ENCODE measurements around the gene NDUFB8. TPM values are rescaled to one million over a fixed set of nuclear protein-coding genes. Genes with fewer than 3 reads are reported as not detected.

NDUFB8 gene
- total RNA-seq, 2 experiments from 2014 or later, result 209 to 288 TPM

DNA sequence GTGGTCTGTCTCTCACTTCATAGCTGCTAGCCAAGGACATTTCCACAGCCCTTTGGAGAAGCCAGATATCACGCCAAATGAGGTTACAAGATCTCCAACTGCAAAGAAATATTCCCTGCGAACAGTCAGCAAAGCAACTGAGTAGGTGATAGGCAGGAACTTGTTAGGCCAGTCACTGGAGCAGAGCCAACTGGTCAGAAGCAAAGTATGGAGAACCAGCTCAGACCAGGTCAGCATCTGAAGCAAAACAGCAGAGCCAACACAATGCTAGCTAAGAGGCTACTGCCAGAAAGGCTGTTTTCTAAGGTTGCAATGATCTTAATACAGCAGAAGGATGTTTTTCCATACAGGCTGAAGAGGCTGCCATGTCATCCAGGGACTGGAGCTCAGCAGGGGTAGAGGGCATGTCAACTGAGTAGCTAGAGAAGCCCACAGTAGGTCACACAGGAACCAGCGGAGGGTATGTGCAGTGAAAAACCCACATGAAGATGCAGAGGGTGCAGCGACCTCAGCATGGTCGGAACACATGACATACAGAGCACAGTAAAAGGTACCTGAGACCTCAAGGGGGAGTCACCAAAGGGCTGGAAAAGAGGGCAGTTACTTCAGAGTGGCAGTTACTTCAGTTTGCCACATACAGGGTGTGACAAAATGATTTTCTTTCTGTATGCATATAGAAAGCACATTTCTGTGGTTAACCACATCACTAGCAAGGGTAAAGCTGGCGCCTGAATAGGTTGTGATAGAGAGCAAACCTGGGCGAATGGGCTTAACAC lies 18.9 kb downstream of the NDUFB8 start:
- POLR2A ChIA-PET, result interaction anchor here (1.3 kb wide), 1 partner anchor 25 kb away, joined by 5 read pairs; the partner anchor contains the start of gene HIF1AN
- no peak overlapping the region for H3K4me2 ChIP-seq (ENCODE audit: low read length)
- no peaks in the 10 kb centered on the region for H4K20me1 ChIP-seq (ENCODE audit: insufficient read depth, low read length)
- no peaks in the 10 kb centered on the region for H3K9me3 ChIP-seq (ENCODE audit: low read length)
- TF ChIP-seq, protein P1, sequence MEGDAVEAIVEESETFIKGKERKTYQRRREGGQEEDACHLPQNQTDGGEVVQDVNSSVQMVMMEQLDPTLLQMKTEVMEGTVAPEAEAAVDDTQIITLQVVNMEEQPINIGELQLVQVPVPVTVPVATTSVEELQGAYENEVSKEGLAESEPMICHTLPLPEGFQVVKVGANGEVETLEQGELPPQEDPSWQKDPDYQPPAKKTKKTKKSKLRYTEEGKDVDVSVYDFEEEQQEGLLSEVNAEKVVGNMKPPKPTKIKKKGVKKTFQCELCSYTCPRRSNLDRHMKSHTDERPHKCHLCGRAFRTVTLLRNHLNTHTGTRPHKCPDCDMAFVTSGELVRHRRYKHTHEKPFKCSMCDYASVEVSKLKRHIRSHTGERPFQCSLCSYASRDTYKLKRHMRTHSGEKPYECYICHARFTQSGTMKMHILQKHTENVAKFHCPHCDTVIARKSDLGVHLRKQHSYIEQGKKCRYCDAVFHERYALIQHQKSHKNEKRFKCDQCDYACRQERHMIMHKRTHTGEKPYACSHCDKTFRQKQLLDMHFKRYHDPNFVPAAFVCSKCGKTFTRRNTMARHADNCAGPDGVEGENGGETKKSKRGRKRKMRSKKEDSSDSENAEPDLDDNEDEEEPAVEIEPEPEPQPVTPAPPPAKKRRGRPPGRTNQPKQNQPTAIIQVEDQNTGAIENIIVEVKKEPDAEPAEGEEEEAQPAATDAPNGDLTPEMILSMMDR (conservative IDR thresholded peaks at IDR 0.05; ENCODE audit: low read length), result no peak
- no peak for TF ChIP-seq EZH2phosphoT487 (IDR thresholded peaks at IDR 0.05; ENCODE audit: borderline replicate concordance, low read depth, low read length)
- DNase-seq (ENCODE audit: low spot score), result no peak
- intact Hi-C loops (cut with micrococcal nuclease; ENCODE audit: unreplicated experiment), result loop anchor here (10.0 kb wide), 1 partner anchor 666 kb away; no protein-coding TSS in a partner anchor
- H3K36me3 ChIP-seq (ENCODE audit: insufficient read depth, low read length), result peaks cover 3% of the 10 kb centered on the region; the same call in 1 of the 2 replicates
- BruUV-seq (replicated peaks), result no TSS peak
- no peak overlapping the region for H3K4me3 ChIP-seq (ENCODE audit: low read depth, low read length, poor library complexity, severe bottlenecking)
- H3K4me1 ChIP-seq (ENCODE audit: insufficient read depth, low read length, poor library complexity, severe bottlenecking), result peaks cover 7% of the 10 kb centered on the region
- no peak overlapping the region for H2AFZ ChIP-seq (ENCODE audit: low read length)
- no peaks in the 10 kb centered on the region for H3K79me2 ChIP-seq (ENCODE audit: insufficient read depth, low read depth, low read length)
- H3K9me2 ChIP-seq (ENCODE audit: insufficient read depth, low read length), result no peaks in the 10 kb centered on the region
- CTCF ChIA-PET (ENCODE audit: unreplicated experiment), result no interaction called here
- no peak overlapping the region for H3K27ac ChIP-seq (ENCODE audit: low read depth, low read length, poor library complexity, severe bottlenecking)

DNA sequence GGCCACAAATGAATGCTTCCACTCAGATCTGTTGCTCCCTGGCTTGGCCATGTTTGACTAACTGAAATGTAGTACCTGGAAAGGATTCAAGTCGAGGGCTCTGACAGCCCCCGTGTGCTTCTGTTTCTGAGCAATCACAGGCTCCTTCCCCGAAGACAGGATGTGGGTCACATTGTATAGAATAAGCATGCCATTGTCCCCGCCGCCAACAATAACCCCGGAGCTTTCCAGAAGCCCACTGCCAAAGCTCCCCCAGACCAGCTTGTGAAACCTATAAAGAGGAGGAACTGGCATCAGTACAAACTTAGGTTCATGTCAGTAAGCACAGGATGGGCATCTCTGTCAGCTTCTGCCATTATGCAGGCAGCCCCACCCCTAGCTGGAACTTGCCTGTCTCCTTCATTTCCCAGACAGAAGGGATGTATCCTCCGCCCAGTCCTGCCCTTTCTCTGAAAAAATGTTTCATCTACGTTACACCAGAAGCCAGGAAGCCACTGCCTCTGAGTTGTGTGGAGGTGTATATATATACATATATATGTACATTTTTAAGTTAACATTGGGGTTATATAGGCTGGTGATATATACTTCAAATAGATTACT lies 20.3 kb downstream of the NDUFB8 start:
- intact Hi-C loops (cut with micrococcal nuclease; ENCODE audit: unreplicated experiment), result loop anchor here (5.0 kb wide), 1 partner anchor 207 kb away; no protein-coding TSS in a partner anchor
- no peak for TF ChIP-seq EZH2phosphoT487 (IDR thresholded peaks at IDR 0.05; ENCODE audit: borderline replicate concordance, low read depth, low read length)
- ChIA-PET POLR2A (interaction anchor here (0.6 kb wide), 2 partner anchors 176 to 1112 kb away, joined by 3 read pairs; no protein-coding TSS in a partner anchor), CTCF (ENCODE audit: unreplicated experiment) (interaction anchor here (1.3 kb wide), 1 partner anchor 9 kb away, joined by 7 read pairs; no protein-coding TSS in a partner anchor)
- Histone ChIP-seq H2AFZ (ENCODE audit: low read length) (no peak overlapping the region), H3K36me3 (ENCODE audit: insufficient read depth, low read length) (no peaks in the 10 kb centered on the region; the same call in 1 of the 2 replicates), H3K4me3 (ENCODE audit: low read depth, low read length, poor library complexity, severe bottlenecking) (no peak overlapping the region), H3K4me1 (ENCODE audit: insufficient read depth, low read length, poor library complexity, severe bottlenecking) (peaks cover 12% of the 10 kb centered on the region), H4K20me1 (ENCODE audit: insufficient read depth, low read length) (no peaks in the 10 kb centered on the region), H3K4me2 (ENCODE audit: low read length) (no peak overlapping the region), H3K9me2 (ENCODE audit: insufficient read depth, low read length) (no peaks in the 10 kb centered on the region), H3K27ac (ENCODE audit: low read depth, low read length, poor library complexity, severe bottlenecking) (no peak overlapping the region), H3K79me2 (ENCODE audit: insufficient read depth, low read depth, low read length) (no peaks in the 10 kb centered on the region), H3K9me3 (ENCODE audit: low read length) (no peaks in the 10 kb centered on the region)
- DNase-seq (ENCODE audit: low spot score), result no peak
- no TSS peak for BruUV-seq (replicated peaks)

DNA sequence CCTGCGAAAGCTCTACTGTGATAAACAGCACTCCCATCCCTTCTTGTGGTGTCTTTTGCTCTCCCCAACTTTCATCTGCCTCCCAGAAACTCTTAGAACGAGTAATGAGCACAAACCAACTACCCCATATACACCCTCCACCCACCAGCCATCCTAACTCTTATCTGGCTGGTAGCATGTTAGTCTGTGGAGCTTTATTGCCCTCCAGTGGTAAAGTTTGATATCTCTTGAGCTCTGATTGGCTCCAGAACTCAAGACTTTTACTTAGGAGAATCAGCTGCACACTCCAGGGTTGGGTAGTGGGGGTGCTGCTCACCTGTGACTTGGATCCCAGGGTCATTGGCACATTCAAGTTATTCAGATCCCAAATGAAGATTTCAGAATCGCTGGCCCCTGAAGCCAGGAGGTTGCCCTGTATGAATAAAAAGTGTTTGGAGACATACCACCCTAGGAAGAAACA lies 20.9 kb downstream of the NDUFB8 start:
- CTCF ChIA-PET (ENCODE audit: unreplicated experiment), result interaction anchor here (1.3 kb wide), 1 partner anchor 10 kb away, joined by 7 read pairs; no protein-coding TSS in a partner anchor
- TF ChIP-seq EZH2phosphoT487 (IDR thresholded peaks at IDR 0.05; ENCODE audit: borderline replicate concordance, low read depth, low read length), result no peak
- TF ChIP-seq, protein P1 (conservative IDR thresholded peaks at IDR 0.05; ENCODE audit: low read length), result peak; percentile 83
- no peaks in the 10 kb centered on the region for H4K20me1 ChIP-seq (ENCODE audit: insufficient read depth, low read length)
- H3K4me2 ChIP-seq (ENCODE audit: low read length), result no peak overlapping the region
- no peak overlapping the region for H3K4me3 ChIP-seq (ENCODE audit: low read depth, low read length, poor library complexity, severe bottlenecking)
- peak; percentile 70 for DNase-seq (ENCODE audit: low spot score)
- H3K9me2 ChIP-seq (ENCODE audit: insufficient read depth, low read length), result no peaks in the 10 kb centered on the region
- no peaks in the 10 kb centered on the region for H3K9me3 ChIP-seq (ENCODE audit: low read length)
- intact Hi-C loops (cut with micrococcal nuclease; ENCODE audit: unreplicated experiment), result loop anchor here (1.0 to 5.0 kb wide), 3 partner anchors 75 to 206 kb away; no protein-coding TSS in a partner anchor
- H3K36me3 ChIP-seq (ENCODE audit: insufficient read depth, low read length), result no peaks in the 10 kb centered on the region; the same call in 1 of the 2 replicates
- no peak overlapping the region for H3K27ac ChIP-seq (ENCODE audit: low read depth, low read length, poor library complexity, severe bottlenecking)
- peaks cover 18% of the 10 kb centered on the region for H3K4me1 ChIP-seq (ENCODE audit: insufficient read depth, low read length, poor library complexity, severe bottlenecking)
- no peak overlapping the region for H2AFZ ChIP-seq (ENCODE audit: low read length)
- H3K79me2 ChIP-seq (ENCODE audit: insufficient read depth, low read depth, low read length), result no peaks in the 10 kb centered on the region
- no TSS peak for BruUV-seq (replicated peaks)
- POLR2A ChIA-PET, result interaction anchor here (0.6 to 0.7 kb wide), 3 partner anchors 176 to 1113 kb away, joined by 3 read pairs; no protein-coding TSS in a partner anchor

Measured in OCI-LY7 (cell line).